Lower leg skin (tissue), 4 donors: ENCODE results near the gene RHO. TPM values are rescaled to one million over a fixed set of nuclear protein-coding genes. Genes with fewer than 3 reads are reported as not detected.

Experiments
- DNase-seq, 2 donors: peaks; one replicate each; pipeline ENCODE4 v3.0.0-alpha.2; 2019; ENCODE audit warnings: low spot score in 2 of 2
- H3K4me3 ChIP-seq: fragments of 200-600 bp; sonication (generic); 2 replicates; pipeline ENCODE4 v1.5.1; 2017; ENCODE audit warnings: mild to moderate bottlenecking, low read depth; ENCODE audit not compliant: poor library complexity, severe bottlenecking
- CTCF ChIP-seq, 3 donors: fragments of 450-650 bp; IDR thresholded peaks; one replicate each; pipeline ENCODE4 v1.5.1; 2016; ENCODE audit warnings: antibody characterized with exemption in 3 of 3, mild to moderate bottlenecking in 3 of 3, moderate library complexity in 2 of 3
- POLR2A ChIP-seq, 2 donors: fragments of 450-650 bp; IDR thresholded peaks; one replicate each; pipeline ENCODE4 v1.6.1; 2016 to 2017; ENCODE audit warnings: antibody characterized with exemption in 2 of 2, mild to moderate bottlenecking in 1 of 2, moderate library complexity in 1 of 2
- WGBS, 2 donors: methylation state at CpG; one replicate each; pipeline ENCODE4 v1.1.5; 2018; 5-methylcytosine and 5-hydroxymethylcytosine counted together
- intact Hi-C: fragments of 100-400 bp; cut with DNase I; formaldehyde crosslinking; loops from one replicate; pipeline ENCODE4 v1.15.0; 2023; ENCODE audit warnings: low total_unique reads
- total RNA-seq, 4 donors: library from RNA; depleted of rRNA; stranded (reverse); fragments of >200 nt; gene quantifications; one replicate each; pipeline ENCODE4 v1.1.0, GENCODE V29; 2016

The RHO gene
- total RNA-seq, 4 donors from 2014 or later, result not detected

- intact Hi-C loops, result no loop called here
- no peak overlapping the region for H3K4me3 ChIP-seq
- no peak for TF ChIP-seq POLR2A (IDR thresholded peaks at IDR 0.05)
- TF ChIP-seq CTCF (IDR thresholded peaks at IDR 0.05), result no peak
- 90% methylated on average over 7 of the region's 7 CpGs for WGBS, 2 donors
- DNase-seq, result no peak
Observed at GRCh38 chr3:129569856-129570255, 41.4 kb downstream of the RHO start.

- intact Hi-C loops, result no loop called here
- WGBS, 2 donors, result 88 to 92% methylated on average over 14 to 20 of the region's 22 CpGs
Observed at GRCh38 chr3:129571605-129572547, 43.4 kb downstream of the RHO start.

GRCh38 chr3:129572603-129573002 lies 44.2 kb downstream of the RHO start:
- TF ChIP-seq POLR2A (IDR thresholded peaks at IDR 0.05) (no peak), CTCF (IDR thresholded peaks at IDR 0.05) (no peak)
- WGBS, 2 donors, result 91 to 93% methylated on average over 18 of the region's 18 CpGs
- DNase-seq, result no peak
- intact Hi-C loops, result no loop called here
- H3K4me3 ChIP-seq, result no peak overlapping the region

More at GRCh38 chr3:129571605-129572547, 43.4 kb downstream of the RHO start:
- no peak for DNase-seq
- TF ChIP-seq CTCF (IDR thresholded peaks at IDR 0.05) (no peak), POLR2A (IDR thresholded peaks at IDR 0.05) (no peak)
- H3K4me3 ChIP-seq, result no peak overlapping the region

GRCh38 chr3:129573493-129573892 lies 45.1 kb downstream of the RHO start:
- WGBS, 2 donors, result 77 to 93% methylated on average over 6 to 14 of the region's 14 CpGs
- TF ChIP-seq POLR2A (IDR thresholded peaks at IDR 0.05) (no peak), CTCF (IDR thresholded peaks at IDR 0.05) (no peak)
- no peak overlapping the region for H3K4me3 ChIP-seq
- intact Hi-C loops, result no loop called here
- no peak for DNase-seq

GRCh38 chr3:129574206-129574605 lies 45.8 kb downstream of the RHO start:
- 97 to 98% methylated on average over 17 to 23 of the region's 24 CpGs for WGBS, 2 donors
- no peak for DNase-seq
- intact Hi-C loops, result no loop called here
- TF ChIP-seq POLR2A (IDR thresholded peaks at IDR 0.05) (no peak), CTCF (IDR thresholded peaks at IDR 0.05) (no peak)
- H3K4me3 ChIP-seq, result no peak overlapping the region
